HG02885 (cell line): ENCODE data around the gene DST.
"Not testable (repeated sequence)": the region's sequence is repeated elsewhere in the genome, so short reads cannot be mapped to it uniquely, and the experiment has no call there.

Experiments
- ATAC-seq: cut with Tn5 transposase; IDR thresholded peaks from one replicate; pipeline ENCODE4 v1.9.1; 2021; ENCODE audit warnings: mild to moderate bottlenecking; ENCODE audit not compliant: unreplicated experiment, poor library complexity

Gene DST

DNA sequence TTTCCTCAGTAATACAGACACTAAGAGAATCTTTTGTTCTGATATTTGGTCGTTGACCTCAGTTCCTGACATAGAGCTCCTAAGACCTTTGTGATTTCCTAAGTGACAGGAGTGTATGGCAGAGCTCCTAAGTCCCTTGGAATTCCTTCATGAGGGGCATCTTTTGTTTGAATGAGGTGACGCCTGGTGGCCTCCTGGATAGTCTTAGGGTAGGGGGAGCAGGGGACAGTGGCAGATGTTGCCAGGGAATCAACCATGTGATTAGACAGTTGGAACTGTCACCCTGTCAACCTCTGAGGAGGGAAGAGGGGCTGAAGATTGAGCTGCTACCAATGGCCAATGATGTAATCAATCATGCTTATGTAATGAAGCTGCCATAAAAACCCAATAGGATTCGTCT, 67.0 kb downstream of the DST start:
- ATAC-seq = no peak

DNA sequence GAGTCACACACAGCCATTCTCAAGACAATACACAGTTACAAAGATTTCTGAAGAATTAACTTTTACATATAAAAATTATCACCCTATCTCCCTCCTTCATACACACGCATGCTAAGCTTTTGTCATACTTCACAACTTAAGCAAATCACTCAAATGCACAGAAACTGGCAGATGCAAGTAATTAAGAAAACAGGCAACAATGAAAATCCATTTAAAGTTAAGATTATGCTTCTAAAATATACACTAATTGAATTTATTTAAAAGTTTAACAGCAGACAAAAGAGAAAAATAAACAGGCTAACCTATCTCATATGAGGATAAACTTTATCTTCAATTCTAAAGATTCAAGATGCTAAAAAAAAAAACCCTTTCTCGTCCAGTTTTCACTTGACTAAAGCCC, 68.4 kb downstream of the DST start:
- no peak for ATAC-seq

DNA sequence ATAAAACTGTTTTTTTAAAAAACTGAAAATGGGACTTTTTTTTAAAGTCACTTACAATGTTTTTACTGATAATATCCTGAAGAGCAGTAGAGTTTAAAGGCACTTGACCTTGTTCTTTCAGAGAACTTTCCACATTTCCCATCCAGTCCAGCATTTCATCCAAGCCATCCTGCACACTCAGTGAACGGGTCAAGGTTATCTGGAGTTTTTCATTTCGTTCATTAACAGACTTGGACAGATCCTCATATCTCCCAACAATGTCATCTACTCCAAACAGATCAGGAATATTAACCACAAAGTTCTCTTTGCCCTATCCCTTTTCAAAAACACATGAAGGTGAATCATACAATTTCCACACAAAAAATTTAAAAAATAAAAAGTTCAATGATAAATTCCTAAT, 69.1 kb downstream of the DST start:
- no peak for ATAC-seq

DNA sequence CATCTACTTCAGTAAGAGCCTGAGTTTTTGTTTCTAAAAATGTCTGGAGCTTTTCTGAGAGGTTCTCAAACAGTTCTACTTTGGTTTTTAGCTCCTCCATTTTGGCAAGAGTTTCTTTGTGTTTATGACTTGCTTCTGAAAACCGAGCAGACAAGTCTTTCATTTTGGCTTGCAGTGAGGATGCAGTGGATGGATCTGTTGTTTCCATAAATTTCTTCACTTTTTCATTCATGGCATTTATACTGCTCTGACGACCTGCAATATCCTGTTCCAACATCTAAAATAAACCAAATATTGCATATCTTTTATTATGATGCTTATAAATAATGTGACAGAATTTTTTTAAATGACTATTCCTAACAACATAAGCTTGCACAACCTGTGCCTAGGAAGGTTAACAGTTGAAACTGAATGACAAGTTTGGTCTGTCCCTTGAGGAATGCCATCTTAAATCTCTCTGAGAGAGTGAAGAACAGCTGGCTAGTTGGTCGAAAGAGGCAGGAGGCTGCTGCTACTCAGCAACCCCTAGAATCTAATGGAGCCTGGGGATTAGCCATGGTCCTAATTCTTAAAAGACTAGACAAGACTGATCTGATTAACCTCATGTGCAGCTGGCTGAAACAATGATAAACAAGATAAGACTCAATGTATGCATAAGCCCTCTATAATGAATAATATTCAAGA, 69.8 kb downstream of the DST start:
- no peak for ATAC-seq

DNA sequence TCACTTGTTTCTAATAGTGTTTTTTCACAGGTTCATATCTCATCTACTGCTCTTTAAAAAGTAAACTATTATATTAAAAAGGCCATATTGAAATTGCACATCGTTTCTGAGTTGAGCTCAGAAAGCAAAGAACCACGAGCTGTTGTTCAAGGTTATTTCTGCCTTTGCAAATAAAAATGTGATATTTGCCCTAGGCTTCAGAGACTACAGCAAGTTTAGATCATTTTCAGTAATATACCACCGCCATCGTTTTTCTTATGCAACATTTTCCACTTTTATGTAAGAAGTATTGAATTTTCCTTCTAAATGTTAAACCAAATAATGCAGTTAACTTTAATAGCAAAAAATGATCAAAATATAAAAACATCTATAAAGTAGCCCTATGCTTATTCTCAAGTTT, 71.1 kb downstream of the DST start:
- ATAC-seq = no peak

DNA sequence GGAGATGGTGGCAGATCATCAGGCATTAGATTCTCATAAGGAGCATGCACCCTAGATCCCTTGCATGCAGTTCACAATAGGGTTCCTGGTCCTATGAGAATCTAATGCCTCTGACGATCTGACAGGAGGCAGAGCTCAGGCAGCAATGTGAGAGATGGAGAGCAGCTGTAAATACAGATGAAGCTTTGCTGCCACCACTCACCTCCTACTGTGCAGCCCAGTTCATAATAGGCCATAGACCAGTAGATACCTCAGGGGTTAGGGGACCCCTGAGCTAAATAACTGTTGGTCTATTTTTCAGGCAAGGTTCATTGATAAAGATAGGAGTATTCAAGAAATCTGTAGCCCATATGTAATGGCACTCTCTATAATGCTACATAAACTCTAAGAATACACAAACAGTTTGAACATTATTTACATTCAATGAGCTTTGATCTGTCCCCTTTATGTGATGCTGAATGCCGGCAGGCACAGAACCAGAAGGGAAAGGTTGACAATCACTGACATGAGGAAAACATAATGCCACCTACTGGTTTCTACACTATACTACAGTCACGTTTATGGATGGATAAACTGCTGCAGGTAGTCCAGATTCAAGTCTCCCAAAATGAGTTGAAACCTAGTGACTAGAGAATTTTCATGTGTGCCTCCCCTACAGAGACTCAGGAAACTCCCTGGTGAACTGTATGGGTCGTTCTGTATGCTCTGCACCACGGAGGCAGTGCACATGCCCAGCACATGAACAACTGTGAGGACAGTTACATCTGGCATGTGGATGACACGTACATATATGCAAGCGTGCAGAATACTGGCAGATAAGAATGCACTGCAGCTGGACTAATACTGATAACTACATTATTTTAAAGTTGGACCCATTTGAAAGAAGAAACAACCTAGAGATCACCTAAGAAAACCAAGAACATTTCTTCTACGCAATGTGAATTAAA, 72.0 kb downstream of the DST start:
- peak; percentile 97 for ATAC-seq

DNA sequence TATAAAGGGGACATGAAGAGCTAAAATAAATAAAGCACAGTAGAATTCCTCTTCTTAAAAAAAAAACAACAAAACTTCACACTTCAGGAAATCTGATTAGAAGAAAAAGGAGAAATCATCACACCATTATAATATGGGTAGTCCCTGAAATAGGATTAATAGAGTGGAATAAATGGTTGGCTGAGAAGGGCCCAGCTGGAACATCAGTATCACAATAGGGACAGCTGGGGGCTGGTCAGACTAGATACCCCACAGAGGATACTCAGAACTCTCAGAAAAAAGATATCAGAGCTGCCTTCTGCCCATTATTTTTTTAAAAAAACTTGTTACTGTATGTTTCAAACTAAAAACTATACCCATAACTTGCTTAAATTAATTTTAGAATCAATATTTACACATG, 75.2 kb downstream of the DST start:
- no peak for ATAC-seq

DNA sequence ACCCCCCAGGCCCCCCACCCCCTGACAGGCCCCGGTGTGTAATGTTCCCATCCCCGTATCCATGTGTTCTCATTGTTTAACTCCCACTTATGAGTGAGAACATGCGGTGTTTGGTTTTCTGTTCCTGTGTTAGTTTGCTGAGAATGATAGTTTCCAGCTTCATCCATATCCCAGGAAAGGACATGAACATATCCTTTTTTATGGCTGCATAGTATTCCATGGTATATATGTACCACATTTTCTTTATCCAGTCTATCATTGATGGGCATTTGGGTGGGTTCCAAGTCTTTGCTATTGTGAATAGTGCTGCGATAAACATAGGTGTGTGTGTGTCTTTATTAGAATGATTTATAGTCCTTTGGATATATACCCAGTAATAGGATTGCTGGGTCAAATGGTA, 80.0 kb downstream of the DST start:
- ATAC-seq = not testable (repeated sequence)

DNA sequence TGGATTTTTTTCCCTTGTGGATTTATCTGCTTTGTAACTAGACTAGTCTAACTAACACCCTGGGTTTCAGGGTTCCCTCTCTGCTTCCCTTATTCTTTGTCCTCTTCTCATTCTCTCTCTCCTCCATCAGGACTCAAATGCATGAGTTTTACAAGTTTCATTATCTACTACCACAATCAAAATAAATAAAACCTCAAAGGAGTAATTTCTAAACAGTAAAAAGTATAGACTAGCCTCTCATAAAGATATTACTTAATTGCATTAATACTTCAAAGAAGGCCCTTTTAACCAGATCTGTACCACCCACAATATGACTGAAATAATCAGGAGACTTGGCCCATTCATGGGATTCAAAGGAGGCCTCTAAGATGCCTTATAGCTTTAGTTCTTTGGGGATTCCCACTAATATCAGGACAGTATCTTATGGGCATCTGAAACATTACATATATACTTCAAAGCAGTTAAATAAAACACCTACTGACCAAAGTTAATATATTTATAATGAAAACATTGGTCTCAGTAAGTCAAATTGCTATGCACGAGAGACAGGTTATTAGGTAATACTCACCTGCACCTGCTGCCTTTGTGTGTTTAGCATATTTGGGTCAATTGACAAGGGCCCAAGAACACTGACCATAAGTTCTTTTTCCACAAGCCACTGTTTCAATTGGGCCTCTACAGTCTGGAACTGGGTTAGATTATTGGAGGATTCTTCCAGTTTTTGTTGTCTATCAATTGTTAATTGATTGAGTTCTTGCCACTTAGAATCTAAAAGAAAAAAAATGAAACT, 85.7 kb downstream of the DST start:
- no peak for ATAC-seq

DNA sequence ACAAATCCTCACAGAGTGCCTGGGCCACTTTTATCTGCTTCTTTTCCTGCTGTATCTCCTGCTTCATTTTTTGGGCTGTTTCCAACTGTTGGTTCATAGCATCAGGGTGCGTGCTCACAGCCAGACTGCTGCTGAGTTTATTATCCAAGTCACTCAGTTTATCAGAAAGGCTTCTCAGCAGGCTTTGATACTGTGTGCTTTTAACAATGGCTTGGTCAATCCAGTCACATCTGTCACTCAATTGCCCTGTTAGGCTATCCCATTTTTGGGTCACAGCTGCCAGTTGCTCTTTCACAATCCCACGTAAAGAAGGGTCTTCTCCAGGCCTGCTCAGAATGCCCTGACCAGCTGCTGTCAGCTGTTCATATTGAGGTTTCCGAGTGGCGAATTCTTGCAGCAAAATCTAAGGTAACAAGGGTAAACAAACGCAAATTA, 87.2 kb downstream of the DST start:
- no peak for ATAC-seq

DNA sequence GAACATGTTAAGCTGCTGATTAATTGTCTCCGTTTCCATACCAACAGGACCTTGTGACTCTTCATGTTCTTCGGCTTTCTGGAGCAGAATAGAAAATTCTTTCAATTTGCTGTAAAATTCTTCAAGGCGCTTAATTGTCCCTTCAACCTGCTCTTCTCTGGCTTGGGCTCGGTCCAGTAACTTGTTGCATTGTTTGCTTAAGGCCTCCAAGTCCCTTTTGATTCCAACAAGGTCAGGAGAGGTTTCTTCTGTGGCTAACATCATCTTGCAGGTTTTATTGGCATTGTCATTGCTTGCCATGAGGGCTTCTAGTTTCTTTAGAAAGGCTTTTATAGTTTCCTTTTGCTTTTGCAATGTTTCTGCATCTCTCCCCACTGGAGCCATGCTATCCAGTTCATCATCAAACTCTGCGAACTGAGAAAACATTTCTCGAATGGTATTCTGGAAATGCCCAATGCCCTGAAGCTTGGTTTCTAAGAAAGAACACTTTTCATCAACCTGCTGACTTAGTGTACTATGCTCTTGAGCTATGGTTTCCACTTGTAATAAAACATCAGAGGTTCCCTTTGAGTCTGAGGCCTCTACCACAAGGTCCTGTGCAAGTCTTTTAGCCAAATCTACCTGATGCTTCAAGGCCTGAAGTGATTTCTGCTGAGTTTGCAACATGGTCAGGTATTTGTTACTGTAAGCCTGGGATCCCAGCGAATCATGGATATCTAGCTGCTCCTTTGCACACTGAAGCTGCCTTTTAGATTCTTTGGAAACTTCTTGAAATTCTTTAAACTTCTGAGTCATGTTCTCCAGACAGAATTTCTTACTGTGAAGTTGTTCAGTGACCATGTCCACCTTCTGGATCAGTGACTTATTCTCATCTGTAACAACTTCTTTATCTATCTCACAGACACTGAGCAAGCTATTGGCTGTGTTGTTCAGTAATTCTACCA, 90.2 kb downstream of the DST start:
- no peak for ATAC-seq

DNA sequence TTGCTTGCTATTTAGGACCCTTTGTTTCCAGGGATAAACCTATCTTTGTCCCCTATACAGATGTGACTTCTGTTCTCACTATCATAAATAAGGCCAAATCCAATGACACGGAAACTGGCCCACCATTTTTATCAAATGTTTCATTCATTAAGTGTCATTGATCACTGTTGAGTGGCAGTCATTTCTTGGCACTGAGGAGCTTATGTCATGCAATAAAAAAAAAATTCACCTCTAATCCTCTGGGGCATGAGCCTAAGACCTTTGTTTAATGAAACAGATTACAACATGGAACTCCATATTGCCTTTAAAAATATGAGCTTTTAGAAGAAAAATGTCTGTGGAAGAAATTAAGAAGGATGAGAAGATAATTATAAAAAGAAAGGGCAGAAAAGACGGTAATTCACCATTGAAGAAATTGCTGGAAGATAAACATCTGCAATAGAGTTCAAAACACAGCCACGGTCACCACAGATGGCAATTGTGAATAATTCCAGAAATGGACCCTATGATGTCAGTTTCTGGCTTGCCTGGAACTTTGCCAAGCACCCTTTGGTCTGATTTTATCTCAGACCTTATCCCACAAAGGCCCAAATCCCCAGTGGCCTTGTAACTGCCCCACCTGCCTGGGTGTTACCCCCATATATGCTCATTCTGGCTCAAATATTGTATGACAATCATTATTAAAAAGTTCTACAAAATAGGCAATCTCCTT, 91.1 kb downstream of the DST start:
- no peak for ATAC-seq

DNA sequence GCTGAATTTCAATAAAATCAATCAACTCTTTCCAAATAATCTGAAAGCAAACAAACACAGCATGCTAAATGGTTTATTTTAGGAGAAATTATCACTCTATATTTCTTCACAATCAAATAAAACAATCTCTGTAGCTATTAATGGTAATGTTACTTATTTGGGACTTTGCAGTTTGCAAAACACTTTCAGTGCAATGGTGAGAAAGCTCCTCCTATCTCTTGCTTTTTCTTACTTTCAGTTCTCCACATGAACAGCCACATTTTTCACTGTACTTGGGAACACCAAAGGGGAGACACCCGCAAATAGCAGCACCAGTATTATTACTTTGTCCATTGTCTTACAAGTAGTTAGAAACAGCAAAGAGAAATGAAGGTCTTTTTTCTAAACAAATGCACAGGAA, 92.4 kb downstream of the DST start:
- ATAC-seq = no peak

DNA sequence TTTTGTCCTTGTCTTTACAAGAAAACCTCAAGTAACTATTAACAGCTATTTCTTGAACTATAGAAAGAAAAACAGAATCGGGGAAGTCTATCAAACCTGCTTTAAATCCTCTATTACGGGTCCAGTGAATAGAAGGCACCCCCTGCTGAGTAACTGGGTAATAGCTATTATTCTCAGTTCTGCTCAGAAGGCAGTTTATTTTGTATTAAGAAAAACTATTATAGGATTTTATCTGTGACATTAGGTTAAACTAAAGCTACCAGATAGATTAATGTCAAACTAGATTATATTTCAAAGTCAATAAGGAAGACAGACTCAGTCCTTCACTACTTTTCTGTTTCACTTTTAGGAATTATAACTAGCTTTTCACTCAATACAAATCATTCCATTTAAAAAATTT, 93.7 kb downstream of the DST start:
- ATAC-seq = no peak

DNA sequence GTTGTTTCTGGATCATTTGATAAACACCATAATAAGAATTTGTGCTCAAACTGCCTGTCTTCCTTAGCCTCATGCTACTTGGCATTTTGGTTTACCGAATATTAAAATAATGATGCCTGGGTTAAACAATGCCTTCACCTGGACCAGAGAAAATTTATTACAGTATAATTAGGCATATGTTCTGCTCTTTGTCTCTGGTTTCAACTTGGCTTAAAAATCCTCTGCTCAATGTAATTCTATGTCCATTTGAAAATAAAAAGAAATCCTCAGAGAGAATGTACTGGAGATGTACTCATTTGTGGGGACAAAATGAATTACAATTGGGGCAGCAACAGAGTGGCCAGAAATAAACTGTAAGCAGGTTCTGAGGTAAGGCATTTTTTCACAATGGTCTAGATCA, 95.0 kb downstream of the DST start:
- ATAC-seq = no peak

DNA sequence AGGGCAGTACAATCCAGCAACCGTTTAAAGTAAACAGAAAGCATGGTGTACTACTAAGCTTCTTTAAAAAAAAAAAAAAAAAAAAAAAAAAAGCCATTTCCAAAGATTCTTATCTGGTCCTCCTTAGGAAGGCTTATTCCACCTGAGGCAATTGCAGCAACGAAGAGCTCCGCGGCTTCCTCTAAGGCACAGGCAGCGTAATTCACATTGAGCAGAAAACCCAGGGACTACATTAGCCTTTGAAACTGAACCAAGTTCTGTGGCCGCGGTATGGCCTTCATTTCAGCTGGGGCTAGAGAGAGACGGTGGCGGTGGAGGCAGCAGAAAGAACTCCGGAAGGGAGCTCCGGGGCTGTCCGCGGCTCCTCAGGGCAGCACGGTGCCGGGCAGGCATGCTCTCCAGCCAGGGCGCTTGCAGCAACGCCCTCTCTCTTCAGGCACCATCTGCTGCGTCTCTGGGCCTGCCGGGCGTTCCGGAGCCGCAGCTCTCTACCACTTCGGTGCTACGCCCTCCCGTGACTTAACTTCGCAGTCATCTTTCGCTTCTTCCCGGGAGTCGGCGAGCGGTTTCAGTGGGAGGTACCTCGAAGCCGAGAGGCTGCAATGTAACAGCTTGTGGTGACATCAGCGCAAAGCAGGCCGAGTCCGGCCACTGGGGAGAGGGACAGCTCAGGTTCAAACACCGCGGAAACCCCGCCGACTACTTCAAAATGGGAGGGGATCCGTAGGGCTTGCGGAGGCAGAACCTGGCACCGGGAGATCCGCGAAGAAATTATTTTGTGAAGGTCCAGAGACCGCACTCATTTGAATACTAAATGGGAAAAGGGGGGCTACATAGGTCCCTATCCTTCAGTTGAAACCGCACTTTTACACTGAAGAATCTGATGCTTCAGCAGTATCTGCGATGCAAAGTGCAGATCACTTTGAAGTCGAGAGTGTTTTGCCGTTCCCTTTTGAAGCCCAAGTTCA, 100.0 kb downstream of the DST start:
- ATAC-seq = peak; percentile 94

DNA sequence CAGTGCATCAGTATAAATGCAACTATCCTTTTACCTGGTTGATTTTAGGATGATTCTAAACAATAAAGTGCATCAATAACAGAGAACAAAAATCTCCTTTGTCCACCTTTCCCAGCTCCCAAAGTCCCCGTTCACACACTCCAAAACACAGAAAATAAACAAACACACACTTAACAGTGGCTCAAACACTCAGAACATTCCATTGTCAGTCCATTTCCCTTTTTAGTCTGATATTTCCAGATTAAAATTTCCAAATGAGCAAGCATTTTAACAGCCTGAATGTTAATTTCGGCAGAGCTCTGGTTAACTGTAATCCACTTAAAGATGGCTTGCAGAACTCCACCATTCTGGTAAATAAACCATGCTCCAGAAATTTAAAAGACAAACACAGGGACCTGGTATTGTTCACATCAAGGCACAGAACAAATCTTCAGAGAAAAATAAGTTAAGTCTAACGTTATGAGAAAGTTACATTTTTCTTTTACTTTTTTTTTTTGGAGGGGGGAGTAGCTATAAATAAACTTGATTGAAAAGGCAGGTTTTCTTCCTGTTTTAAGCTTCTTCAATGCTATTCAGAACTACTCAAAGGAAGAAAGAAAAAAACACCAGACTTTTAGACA, 100.8 kb downstream of the DST start:
- no peak for ATAC-seq
